ENCODE measurements around the gene PAGE2B.

DNA sequence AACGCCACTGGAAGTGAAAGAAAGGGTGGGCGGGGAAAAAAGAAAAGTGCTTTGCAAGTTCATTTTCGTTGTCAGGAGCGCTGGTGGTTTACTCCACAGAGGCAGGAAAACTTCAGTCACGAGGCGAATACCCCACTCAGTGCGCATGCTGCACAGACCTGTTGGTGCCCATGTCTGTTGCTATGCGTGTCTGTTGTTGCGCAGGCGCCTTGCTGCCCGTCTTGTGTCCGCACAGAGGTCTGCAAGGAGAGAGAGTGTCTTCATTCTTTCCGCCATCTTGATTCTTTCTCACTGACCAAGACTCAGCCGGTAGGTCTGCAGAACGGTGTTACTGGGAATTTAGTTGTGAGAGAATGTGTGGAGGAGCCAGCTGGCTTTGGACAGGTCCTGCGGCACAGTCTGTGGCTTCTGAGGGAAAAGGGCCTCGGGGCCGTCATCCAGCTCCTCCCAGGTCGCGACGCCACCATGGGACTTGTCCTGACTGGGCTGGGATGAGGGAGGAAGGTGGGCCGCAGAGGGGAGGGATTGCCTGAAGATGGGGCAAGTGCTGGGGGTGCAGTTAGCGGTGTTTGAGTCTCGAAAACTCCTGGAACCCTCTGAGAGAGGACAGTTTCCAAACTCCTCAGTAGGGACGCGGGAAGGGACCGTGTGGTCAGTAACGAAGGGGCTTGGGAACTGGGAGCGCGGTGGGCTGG lies 14.1 kb downstream of the PAGE2B start, which contains the start of gene PAGE2:
- TF ChIP-seq, protein P1, sequence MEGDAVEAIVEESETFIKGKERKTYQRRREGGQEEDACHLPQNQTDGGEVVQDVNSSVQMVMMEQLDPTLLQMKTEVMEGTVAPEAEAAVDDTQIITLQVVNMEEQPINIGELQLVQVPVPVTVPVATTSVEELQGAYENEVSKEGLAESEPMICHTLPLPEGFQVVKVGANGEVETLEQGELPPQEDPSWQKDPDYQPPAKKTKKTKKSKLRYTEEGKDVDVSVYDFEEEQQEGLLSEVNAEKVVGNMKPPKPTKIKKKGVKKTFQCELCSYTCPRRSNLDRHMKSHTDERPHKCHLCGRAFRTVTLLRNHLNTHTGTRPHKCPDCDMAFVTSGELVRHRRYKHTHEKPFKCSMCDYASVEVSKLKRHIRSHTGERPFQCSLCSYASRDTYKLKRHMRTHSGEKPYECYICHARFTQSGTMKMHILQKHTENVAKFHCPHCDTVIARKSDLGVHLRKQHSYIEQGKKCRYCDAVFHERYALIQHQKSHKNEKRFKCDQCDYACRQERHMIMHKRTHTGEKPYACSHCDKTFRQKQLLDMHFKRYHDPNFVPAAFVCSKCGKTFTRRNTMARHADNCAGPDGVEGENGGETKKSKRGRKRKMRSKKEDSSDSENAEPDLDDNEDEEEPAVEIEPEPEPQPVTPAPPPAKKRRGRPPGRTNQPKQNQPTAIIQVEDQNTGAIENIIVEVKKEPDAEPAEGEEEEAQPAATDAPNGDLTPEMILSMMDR (IDR thresholded peaks at IDR 0.05): no peak
- no peak for TF ChIP-seq POLR2A (IDR thresholded peaks at IDR 0.05)
